Stimulated activated CD4-positive, alpha-beta T cell treated with anti-CD3 and anti-CD28 coated beads, Interleukin-4, amount 100 ng/mL, for 24 hours (primary cell): ENCODE results near the gene FRMPD1.

Source experiments
- DNase-seq: peaks from one replicate; pipeline ENCODE4 v3.0.0-alpha.2; 2020

The FRMPD1 gene

GRCh38 chr9:37632479-37632878, 18.3 kb upstream of the FRMPD1 start:
- DNase-seq, result no peak

DNA sequence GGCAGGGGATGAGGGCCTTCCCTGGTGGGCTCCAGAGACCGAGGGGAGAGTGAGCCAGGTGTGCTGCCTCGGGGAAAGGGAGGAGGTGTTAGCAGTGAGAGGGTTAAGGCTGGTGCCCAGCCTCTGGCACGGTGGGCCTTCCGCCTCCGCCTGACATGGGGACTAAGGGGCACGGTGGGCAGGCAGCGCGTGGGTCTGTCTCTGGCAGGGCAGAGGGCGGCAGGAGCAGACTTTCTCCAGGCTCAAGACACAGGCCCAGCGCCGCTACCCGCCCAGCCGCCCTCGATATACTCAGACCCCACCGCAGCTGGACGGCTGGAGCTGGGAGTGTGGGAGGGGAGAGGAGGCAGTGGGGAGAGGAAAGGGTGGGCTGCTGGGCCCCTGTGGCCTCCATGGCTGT, 14.9 kb upstream of the FRMPD1 start:
- no peak for DNase-seq

GRCh38 chr9:37636511-37637448, 14.0 kb upstream of the FRMPD1 start:
- no peak for DNase-seq

DNA sequence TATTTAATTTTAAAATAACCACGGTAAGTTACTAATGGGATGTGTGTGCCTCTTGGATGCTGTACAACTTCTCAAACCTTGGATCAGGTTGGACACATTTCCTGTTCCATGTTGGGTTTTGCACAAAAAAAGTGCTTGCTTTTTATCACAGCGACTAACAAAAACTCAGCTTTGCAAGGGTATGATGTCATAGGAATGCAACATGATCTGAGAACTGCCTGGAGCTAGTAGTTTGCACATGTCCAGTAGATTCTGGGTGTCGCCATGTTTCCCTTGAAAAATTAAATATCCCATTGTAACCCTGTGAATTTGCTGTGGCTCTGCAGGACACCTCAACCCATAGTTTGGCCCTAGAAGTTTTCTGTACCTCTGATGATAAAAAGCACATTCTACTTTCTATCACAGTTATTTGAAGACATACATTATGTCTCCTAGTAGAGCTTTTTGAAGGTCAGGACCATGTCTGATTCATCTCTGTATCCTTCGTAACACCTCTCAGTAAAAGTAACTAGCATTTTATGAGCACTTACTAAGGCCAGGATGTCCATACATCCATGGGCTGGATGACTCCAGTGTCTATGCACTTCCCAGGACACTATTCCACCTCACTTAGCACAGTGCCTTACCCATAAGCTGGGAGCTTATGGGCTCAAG, 11.5 kb upstream of the FRMPD1 start:
- DNase-seq, result no peak

DNA sequence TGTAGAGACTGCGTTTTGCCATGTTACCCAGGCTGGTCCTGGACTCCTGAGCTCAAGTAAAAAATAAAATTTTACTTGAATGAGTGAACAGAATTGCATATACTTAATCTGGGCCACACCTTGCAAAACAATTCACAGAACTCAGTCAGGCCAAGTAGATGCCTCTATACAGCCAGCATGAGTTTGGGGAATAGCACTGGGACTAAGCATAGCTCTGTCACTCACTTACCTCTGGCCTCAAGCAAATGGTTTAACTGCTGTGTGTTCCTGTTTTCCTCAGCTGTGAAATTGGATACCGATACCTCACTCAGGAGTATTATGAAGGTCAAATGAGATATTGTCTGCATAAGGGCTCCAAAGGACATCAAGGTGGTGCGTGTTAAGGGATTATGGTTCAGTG, 10.9 kb upstream of the FRMPD1 start:
- no peak for DNase-seq

DNA sequence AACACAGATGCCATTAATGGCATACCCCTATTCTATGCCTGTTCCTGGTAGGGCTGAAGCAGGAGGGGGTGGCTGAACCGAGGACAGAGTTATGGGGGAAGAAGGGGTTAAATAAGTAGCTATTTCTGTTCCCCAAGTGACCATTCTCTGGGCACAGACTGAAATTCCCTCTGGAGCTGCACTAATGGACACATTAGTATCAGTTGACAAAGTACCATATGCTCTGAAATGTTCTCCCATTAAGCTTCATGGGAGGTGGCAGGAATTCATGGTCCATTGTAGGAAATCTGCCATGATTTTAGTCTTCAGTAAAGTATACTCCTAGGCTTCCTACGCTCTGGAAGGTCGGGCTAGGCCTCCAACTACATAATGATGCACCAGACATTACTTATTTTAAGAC, 10.5 kb upstream of the FRMPD1 start:
- DNase-seq, result no peak

GRCh38 chr9:37641331-37641730, 9.4 kb upstream of the FRMPD1 start:
- DNase-seq, result no peak

GRCh38 chr9:37643214-37643613, 7.5 kb upstream of the FRMPD1 start:
- DNase-seq, result no peak

GRCh38 chr9:37645903-37646506, 4.7 kb upstream of the FRMPD1 start:
- no peak for DNase-seq

- no peak for DNase-seq
These were observed 368 bp upstream of the FRMPD1 start for GRCh38 chr9:37650299-37650872.

DNA sequence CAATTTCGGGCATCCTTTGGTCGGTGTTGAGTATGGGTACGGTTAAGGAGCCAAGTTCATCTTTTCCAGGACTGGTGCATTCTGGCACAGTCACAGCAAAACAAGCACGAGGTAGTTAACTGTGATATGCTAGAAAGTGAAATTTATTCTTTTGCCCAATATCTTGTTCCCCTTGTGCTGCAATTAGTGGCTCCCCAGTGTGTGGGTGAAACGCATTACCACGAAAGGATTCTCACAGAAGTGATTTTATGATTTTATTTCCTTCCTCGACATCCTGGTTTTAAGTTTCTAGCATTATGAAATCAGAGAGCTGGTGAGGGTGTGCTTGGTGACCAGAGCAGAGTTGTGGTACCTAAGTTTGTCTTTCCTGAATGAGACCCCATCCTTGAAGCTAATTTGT, 1.5 kb downstream of the FRMPD1 start:
- DNase-seq, result no peak

- DNase-seq, result no peak
These were observed 2.6 kb downstream of the FRMPD1 start for GRCh38 chr9:37653385-37653784.

DNA sequence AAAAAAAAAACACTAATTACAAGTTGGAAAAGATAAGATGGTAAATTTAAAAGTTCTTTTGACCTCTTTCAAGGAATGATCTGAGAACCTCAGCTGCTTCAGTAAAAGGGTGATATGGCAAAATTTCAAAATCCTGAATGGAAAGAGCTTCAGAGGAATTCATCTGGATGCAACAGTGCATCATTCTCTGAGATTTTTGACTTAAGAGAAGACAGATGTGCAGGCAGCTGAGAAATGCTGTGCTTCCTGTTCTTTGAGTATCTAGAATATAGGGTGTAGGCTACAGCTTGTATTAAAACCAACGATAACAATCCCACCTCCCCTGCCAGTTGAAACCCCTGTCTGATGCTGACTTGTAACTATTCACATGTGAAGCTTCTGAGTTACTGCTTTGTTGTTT, 6.2 kb downstream of the FRMPD1 start:
- DNase-seq, result no peak

DNA sequence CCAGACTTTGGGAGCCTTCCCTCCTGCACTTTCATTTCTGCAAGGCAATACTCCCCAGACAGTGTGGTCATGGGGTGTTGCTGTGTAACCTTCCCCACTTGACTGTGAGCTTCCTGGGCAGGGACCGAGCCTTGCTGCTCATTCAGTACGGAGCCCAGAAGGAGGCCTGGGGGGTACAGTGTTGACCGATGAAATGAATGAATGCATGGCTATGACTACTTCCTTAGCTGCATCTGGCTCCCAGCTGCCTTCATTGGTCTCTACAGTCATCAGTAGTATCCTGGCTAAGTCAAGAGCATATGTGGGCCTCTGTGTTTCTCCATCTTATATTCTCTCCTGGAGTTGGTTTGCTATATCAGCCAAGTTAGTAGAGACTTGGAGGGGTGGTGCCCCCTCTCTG, 9.9 kb downstream of the FRMPD1 start:
- DNase-seq, result no peak

DNA sequence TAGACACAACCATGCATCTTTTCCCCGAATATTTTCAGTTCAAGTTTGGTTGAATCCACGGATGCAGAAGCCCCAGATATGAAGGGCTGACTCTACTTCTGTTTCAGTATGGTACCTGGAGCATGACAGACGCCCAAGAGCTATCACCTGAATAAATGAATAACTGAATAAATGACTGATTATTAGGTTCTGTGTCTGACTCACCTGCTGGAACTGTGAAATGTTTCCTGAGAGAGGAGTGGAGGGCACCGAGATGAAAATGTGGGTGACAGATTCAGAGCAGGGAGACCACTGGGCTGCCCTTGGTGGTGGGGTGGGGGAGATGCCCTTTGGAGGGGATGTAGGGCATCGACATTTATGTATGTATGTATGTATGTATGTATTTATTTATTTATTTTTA, 13.2 kb downstream of the FRMPD1 start:
- DNase-seq, result no peak

DNA sequence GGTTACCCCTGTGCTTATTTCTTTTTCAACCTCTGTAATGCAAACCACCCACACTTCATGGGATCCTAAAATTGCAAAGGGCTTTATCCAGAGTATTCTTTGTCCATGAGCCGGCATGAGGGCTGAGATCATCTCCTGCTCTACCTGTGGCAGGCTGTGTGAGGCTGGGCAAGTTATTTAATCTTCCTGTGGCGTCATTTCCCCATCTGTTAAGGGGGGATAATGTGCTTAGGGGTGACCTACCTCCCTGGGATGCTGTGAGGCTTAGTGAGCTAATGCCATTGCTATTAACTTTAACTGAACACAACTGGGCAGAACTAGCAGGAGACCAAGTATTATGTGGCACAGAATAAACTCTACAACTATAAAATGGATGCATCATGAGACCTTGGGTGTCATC, 17.0 kb downstream of the FRMPD1 start:
- no peak for DNase-seq

GRCh38 chr9:37668116-37668601, 17.4 kb downstream of the FRMPD1 start:
- no peak for DNase-seq

GRCh38 chr9:37669232-37669631, 18.5 kb downstream of the FRMPD1 start:
- DNase-seq, result no peak

GRCh38 chr9:37675661-37676060, 24.9 kb downstream of the FRMPD1 start:
- DNase-seq, result no peak

- DNase-seq, result no peak
These were observed 25.7 kb downstream of the FRMPD1 start for GRCh38 chr9:37676411-37676830.

DNA sequence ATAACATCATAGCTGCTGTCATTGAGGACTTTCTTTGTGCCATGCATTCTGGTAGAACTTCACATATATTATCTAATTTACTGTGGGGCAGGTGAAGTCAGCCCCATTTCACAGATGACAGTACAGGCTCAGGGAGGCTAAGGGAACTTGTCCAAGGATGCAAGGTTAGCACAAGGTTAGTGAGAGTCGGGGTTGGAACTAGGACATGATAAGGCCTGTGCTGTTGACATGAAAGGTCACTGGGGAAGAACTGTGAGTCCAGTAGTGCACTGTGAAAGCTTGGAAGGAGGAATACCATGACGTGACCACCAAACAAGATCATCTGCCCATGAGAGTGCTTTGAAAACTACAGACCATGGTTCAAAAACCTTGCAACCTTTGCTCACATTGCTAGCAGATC, 26.7 kb downstream of the FRMPD1 start:
- DNase-seq, result no peak

DNA sequence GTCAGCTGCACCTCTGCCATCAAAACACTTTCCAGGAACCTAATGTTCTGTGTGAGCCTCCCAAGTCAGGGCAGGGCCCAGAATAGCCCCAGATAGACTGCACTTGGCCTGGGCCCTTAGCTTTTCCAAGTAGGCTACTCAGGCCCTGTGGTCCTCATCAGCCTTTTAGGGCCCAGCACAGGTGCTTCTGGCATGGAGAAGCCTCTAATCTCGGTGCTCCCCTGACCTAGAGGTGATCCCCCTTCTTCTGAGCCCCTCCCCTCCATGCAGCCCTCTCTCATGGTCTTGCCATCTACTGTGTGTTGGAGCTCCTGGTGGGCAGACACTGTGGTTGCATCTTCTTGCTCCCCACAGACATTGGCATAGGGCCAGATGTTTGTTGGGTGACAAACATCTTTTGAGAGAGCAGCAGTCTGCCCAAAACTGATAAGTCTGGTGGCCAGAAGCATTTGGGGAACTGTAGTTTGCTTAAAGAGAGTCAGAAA, 28.1 kb downstream of the FRMPD1 start:
- DNase-seq, result no peak
